Measurements from ENCODE around the gene PDE3A. TPM values are rescaled to one million over a fixed set of nuclear protein-coding genes. Genes with fewer than 3 reads are reported as not detected.
"Not testable (repeated sequence)": the region's sequence is repeated elsewhere in the genome, so short reads cannot be mapped to it uniquely, and the experiment has no call there.

Gene PDE3A
- under 1 TPM in 1 of 6 donors, not detected in 5; 0.12 TPM for polyA plus RNA-seq (ENCODE audit: low read depth in 6 of 6)

- no peak within 1 kb of the TSS for H3K27ac Mint-ChIP-seq
- ATAC-seq (ENCODE audit: low read depth in 2 of 2) (no peak), DNase-seq (no peak)
- H3K36me3 Mint-ChIP-seq: no peaks in the 10 kb centered on the region
- H3K4me3 Mint-ChIP-seq: no peak within 1 kb of the TSS
- peaks cover 32 to 52% (median 38%) of the 10 kb centered on the region in 3 donors for H3K27me3 Mint-ChIP-seq
- peaks cover 4 to 11% (median 9%) of the 10 kb centered on the region in 3 donors for H3K4me1 Mint-ChIP-seq
- peaks cover 0 to 6% (median 0%) of the 10 kb centered on the region in 7 donors for H3K9me3 Mint-ChIP-seq
Measured at GRCh38 chr12:20368114-20368650, at the start of gene PDE3A. Gene PDE3A, plus strand, starts transcription at chr12:20368537. Its CDS starts 748 bp downstream, at chr12:20369285.

DNA sequence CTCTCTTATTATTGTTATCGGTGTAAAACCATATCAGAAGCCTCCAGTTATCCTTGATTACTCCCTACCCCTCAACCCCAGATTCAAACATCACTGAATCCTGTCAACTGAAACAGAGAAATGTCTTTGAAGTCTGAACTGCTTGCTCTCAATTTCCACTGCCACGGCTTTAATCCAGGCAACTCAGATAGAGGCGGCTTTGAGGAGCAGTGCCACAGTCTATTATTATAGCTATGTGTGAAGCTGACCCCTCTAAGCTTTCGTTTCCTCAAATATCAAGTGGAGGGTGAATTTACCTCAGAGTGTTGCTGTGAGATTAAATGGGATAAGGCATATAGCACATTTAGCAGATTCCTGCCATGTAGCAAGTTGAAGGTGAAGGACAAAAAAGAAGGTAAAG is 49.0 kb upstream of the PDE3A start:
- peaks cover 0 to 4% (median 0%) of the 10 kb centered on the region in 7 donors for H3K9me3 Mint-ChIP-seq

GRCh38 chr12:20320552-20320951 is 47.8 kb upstream of the PDE3A start:
- ATAC-seq (ENCODE audit: low read depth in 2 of 2): no peak
- Mint-ChIP-seq H3K36me3 (no peaks in the 10 kb centered on the region), H3K27ac (no peak overlapping the region), H3K27me3 (no peaks in the 10 kb centered on the region), H3K9me3 (peaks cover 0 to 4% (median 0%) of the 10 kb centered on the region in 7 donors), H3K4me3 (no peak overlapping the region), H3K4me1 (no peaks in the 10 kb centered on the region)
- DNase-seq: no peak

More for the DNA sequence above, 49.0 kb upstream of the PDE3A start:
- no peak overlapping the region for H3K4me3 Mint-ChIP-seq
- DNase-seq (no peak), ATAC-seq (ENCODE audit: low read depth in 2 of 2) (no peak)
- H3K4me1 Mint-ChIP-seq: no peaks in the 10 kb centered on the region
- H3K36me3 Mint-ChIP-seq: no peaks in the 10 kb centered on the region
- no peak overlapping the region for H3K27ac Mint-ChIP-seq
- no peaks in the 10 kb centered on the region for H3K27me3 Mint-ChIP-seq

DNA sequence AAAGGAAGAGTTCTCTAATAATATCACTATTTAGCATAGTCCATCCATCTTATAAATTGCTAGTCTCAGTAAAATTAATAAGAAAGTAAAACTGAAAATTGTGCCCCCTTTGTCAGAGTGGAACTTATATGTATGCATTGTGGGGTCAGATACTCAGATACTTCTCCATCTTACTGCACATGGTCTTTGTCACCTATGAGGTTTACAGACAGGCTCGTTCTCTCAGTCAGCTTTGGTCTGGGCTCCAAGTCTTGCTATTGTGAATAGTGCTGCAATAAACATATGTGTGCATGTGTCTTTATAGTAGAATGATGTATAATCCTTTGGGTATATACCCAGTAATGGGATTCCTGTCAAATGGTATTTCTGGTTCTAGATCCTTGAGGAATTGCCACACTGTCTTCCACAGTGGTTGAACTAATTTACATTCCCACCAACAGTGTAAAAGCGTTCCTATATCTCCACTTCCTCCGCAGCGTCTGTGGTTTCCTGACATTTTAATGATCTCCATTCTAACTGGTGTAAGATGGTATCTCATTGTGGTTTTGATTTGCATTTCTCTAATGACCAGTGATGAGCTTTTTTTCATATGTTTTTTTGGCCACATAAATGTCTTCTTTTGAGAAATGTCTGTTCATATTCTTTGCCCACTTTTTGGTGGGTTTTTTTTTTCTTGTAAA is 37.4 kb upstream of the PDE3A start:
- DNase-seq; H3K4me3 Mint-ChIP-seq; H3K36me3 Mint-ChIP-seq; H3K4me1 Mint-ChIP-seq; H3K27me3 Mint-ChIP-seq; H3K27ac Mint-ChIP-seq; ATAC-seq (ENCODE audit: low read depth in 2 of 2): not testable (repeated sequence)
- peaks cover 0 to 10% (median 5%) of the 10 kb centered on the region in 7 donors for H3K9me3 Mint-ChIP-seq

DNA sequence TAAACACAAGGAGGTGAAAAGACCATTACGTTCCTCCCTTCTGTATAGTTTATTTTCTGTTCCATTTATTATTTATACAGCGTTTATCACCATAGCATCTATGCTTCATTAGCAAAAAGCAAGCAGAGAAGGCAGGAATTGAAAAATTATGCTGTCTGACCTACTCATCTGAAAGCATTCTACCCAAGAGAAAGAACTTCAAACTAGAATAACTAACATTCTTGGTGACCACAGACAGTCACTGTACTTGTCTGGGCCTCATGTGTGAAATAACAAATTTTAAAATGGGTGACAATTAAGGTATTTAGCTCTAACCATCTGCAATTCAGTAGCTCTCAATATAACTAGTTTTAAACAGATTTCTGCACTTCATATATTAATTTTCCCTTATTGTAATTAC is 29.3 kb upstream of the PDE3A start:
- Mint-ChIP-seq H3K36me3 (no peaks in the 10 kb centered on the region), H3K9me3 (peaks cover 0 to 17% (median 4%) of the 10 kb centered on the region in 7 donors), H3K27ac (no peak overlapping the region), H3K27me3 (no peaks in the 10 kb centered on the region), H3K4me1 (no peaks in the 10 kb centered on the region), H3K4me3 (no peak overlapping the region)
- ATAC-seq (ENCODE audit: low read depth in 2 of 2) (no peak), DNase-seq (no peak)

DNA sequence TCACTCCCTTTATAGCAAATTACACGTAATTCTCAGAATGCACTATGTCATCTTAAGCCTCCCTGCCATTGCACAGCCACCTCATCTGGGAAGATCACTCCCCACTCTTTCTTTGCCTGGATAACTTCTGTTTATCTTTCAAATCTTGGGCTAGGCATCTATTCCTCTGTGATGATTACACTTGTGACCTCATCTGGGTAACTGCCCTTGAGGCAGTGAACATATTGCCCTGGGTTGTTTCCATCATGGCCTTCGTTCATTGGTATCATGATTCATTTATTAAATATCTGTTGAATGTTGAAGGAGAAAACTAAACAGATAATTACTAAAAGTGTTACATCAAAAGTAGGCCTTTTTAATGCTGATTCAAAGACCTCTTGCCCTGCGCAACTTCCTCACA is 26.2 kb upstream of the PDE3A start:
- no peaks in the 10 kb centered on the region for H3K4me1 Mint-ChIP-seq
- no peak for ATAC-seq (ENCODE audit: low read depth in 2 of 2)
- DNase-seq: no peak
- H3K9me3 Mint-ChIP-seq: peaks cover 0 to 13% (median 0%) of the 10 kb centered on the region in 7 donors
- no peak overlapping the region for H3K4me3 Mint-ChIP-seq
- no peaks in the 10 kb centered on the region for H3K27me3 Mint-ChIP-seq
- H3K27ac Mint-ChIP-seq: no peak overlapping the region
- H3K36me3 Mint-ChIP-seq: no peaks in the 10 kb centered on the region

GRCh38 chr12:20345866-20346265 is 22.5 kb upstream of the PDE3A start:
- peaks cover 0 to 7% (median 0%) of the 10 kb centered on the region in 7 donors for H3K9me3 Mint-ChIP-seq
- H3K27ac Mint-ChIP-seq: no peak overlapping the region
- no peaks in the 10 kb centered on the region for H3K4me1 Mint-ChIP-seq
- no peak for ATAC-seq (ENCODE audit: low read depth in 2 of 2)
- no peaks in the 10 kb centered on the region for H3K36me3 Mint-ChIP-seq
- no peak for DNase-seq
- no peaks in the 10 kb centered on the region for H3K27me3 Mint-ChIP-seq
- no peak overlapping the region for H3K4me3 Mint-ChIP-seq

- Mint-ChIP-seq H3K27me3 (no peaks in the 10 kb centered on the region), H3K27ac (no peak overlapping the region), H3K4me1 (no peaks in the 10 kb centered on the region), H3K4me3 (no peak overlapping the region), H3K36me3 (no peaks in the 10 kb centered on the region), H3K9me3 (peaks cover 0 to 6% (median 2%) of the 10 kb centered on the region in 7 donors)
- ATAC-seq (ENCODE audit: low read depth in 2 of 2) (no peak), DNase-seq (no peak)
Measured at GRCh38 chr12:20350026-20350425, 18.3 kb upstream of the PDE3A start.

DNA sequence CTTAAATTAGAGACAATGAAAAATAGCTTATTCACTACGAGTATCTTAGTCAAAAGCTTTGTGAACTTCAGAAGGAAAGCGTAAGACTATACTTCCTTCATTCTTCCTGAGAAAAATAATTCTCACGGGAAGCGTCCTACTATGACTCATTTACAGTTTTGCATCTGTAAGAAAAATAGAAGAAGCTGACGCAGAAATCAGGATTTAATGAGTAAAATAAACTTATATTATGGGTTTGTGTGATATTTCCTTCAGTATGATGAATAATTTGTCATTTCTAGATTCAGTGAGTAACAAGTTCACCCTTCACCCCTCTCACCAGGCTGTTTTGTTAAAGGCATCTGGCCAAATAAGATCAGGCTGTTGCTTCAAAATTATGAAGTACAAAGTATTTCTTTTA is 17.8 kb upstream of the PDE3A start:
- ATAC-seq (ENCODE audit: low read depth in 2 of 2): no peak

DNA sequence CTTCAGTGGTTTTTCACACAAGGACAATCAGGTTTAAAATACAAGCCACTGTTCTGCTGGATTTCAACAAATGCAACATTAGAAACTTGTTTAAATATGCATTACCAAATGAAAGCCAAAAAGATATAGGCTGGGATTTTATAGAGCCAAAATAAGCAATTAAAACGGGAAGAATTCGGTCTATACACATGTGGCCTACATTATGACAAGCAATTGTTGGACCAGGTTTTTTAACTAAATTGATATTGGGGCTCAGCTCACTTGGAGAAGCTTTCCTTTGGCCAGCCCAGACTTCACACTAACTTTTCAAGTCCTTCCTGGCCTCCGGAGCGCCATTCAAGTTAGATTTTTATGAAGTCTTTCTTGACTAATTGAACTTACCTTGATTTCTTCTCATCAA is 16.9 kb upstream of the PDE3A start:
- no peak for DNase-seq
- Mint-ChIP-seq H3K4me3 (no peak overlapping the region), H3K36me3 (no peaks in the 10 kb centered on the region), H3K27ac (no peak overlapping the region), H3K4me1 (no peaks in the 10 kb centered on the region), H3K27me3 (no peaks in the 10 kb centered on the region), H3K9me3 (peaks cover 0 to 6% (median 2%) of the 10 kb centered on the region in 7 donors)
- ATAC-seq (ENCODE audit: low read depth in 2 of 2): no peak

More for the DNA sequence above, 17.8 kb upstream of the PDE3A start:
- DNase-seq: no peak
- H3K4me1 Mint-ChIP-seq: no peaks in the 10 kb centered on the region
- no peak overlapping the region for H3K27ac Mint-ChIP-seq
- H3K27me3 Mint-ChIP-seq: no peaks in the 10 kb centered on the region
- no peak overlapping the region for H3K4me3 Mint-ChIP-seq
- H3K9me3 Mint-ChIP-seq: peaks cover 0 to 6% (median 2%) of the 10 kb centered on the region in 7 donors
- H3K36me3 Mint-ChIP-seq: no peaks in the 10 kb centered on the region

GRCh38 chr12:20356048-20356447 is 12.3 kb upstream of the PDE3A start:
- H3K27ac Mint-ChIP-seq: no peak overlapping the region
- ATAC-seq (ENCODE audit: low read depth in 2 of 2): no peak

DNA sequence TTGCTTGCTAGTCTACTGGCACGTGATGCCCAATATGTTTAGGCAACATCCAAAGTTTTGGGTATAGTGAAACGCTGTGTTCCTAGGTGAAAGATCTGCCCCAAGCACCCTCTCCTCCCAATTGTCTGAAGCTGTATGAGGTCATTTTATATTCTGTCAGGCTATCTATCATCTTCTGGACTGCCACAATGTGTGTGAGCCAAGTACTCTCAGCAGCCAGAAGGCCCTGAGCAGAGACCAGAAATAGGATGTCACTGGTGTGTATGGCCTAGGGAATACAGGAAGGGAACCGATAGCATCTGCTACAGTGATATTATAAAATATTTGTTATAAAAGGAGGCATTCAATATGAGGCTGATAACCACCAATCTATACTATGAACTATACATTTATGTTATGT is 7.9 kb upstream of the PDE3A start:
- no peaks in the 10 kb centered on the region for H3K4me1 Mint-ChIP-seq
- H3K9me3 Mint-ChIP-seq: peaks cover 0 to 4% (median 0%) of the 10 kb centered on the region in 7 donors
- no peak overlapping the region for H3K4me3 Mint-ChIP-seq
- no peaks in the 10 kb centered on the region for H3K36me3 Mint-ChIP-seq
- H3K27ac Mint-ChIP-seq: no peak overlapping the region
- DNase-seq (no peak), ATAC-seq (ENCODE audit: low read depth in 2 of 2) (no peak)
- H3K27me3 Mint-ChIP-seq: no peaks in the 10 kb centered on the region

More at GRCh38 chr12:20356048-20356447, 12.3 kb upstream of the PDE3A start:
- Mint-ChIP-seq H3K4me3 (no peak overlapping the region), H3K27me3 (no peaks in the 10 kb centered on the region), H3K36me3 (no peaks in the 10 kb centered on the region), H3K4me1 (no peaks in the 10 kb centered on the region), H3K9me3 (peaks cover 0 to 3% (median 0%) of the 10 kb centered on the region in 7 donors)
- no peak for DNase-seq

GRCh38 chr12:20361416-20361815 is 6.9 kb upstream of the PDE3A start:
- Mint-ChIP-seq H3K27me3 (peaks cover 0 to 4% (median 0%) of the 10 kb centered on the region in 3 donors), H3K4me3 (no peak overlapping the region), H3K36me3 (no peaks in the 10 kb centered on the region), H3K4me1 (no peaks in the 10 kb centered on the region), H3K27ac (no peak overlapping the region), H3K9me3 (peaks cover 0 to 4% (median 0%) of the 10 kb centered on the region in 7 donors)
- ATAC-seq (ENCODE audit: low read depth in 2 of 2): no peak
- no peak for DNase-seq

GRCh38 chr12:20364501-20364900 is 3.8 kb upstream of the PDE3A start:
- H3K4me3 Mint-ChIP-seq: no peak overlapping the region
- DNase-seq (no peak), ATAC-seq (ENCODE audit: low read depth in 2 of 2) (no peak)
- no peaks in the 10 kb centered on the region for H3K36me3 Mint-ChIP-seq
- H3K4me1 Mint-ChIP-seq: peaks cover 3 to 11% (median 4%) of the 10 kb centered on the region in 3 donors
- peaks cover 0 to 4% (median 0%) of the 10 kb centered on the region in 7 donors for H3K9me3 Mint-ChIP-seq
- peaks cover 18 to 28% (median 28%) of the 10 kb centered on the region in 3 donors for H3K27me3 Mint-ChIP-seq
- H3K27ac Mint-ChIP-seq: no peak overlapping the region
